NCI-H774 (cell line): ENCODE results near the gene RAB1B.
"Not testable (repeated sequence)": the region's sequence is repeated elsewhere in the genome, so short reads cannot be mapped to it uniquely, and the experiment has no call there.

Experiments used
- DNase-seq: peaks from one replicate; lab custom pipeline; 2025; lab: John Stamatoyannopoulos, UW

RAB1B gene

DNA sequence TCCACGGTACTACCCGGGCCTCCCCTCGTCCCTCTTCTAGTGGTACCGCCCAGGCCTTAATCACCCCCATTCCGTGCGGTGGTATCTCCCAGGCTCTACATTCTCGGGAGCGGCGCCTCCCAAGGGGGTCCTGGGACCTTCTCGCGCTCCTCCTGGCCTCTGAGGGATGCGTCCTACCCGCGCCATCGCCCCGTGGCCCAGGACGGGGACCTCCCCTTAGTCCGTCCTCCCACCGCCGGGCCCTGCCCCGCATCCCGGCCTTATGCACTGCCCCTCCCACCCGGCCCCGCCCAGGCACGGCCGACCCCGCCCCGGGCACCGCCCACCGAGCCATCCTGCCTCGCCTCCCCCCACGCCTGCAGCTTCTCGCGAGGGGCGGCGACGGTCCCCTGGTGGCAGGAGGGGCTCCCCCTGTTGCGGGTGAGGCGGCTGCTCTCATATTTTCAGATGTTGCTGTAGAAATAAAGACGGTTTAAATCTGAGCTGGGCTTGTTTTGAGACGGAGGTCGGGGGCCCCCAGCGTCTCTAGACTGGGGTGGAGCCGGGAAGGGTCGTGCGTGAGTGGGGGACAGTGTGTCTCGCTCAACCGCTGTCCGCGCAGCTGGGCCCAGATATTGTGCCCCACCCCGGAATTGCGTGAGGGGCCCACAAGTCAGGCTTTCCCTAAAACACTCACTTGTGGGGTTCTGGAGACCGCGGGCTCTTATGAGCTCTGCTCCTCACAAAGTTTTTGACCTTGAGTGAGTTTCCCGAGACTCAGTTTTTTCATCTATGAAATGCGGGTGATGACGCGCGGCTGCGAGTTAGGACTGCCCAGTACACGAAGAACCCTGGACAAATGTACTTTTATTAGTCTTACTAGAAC, 828 bp upstream of the RAB1B start:
- peak; percentile 71 for DNase-seq

DNA sequence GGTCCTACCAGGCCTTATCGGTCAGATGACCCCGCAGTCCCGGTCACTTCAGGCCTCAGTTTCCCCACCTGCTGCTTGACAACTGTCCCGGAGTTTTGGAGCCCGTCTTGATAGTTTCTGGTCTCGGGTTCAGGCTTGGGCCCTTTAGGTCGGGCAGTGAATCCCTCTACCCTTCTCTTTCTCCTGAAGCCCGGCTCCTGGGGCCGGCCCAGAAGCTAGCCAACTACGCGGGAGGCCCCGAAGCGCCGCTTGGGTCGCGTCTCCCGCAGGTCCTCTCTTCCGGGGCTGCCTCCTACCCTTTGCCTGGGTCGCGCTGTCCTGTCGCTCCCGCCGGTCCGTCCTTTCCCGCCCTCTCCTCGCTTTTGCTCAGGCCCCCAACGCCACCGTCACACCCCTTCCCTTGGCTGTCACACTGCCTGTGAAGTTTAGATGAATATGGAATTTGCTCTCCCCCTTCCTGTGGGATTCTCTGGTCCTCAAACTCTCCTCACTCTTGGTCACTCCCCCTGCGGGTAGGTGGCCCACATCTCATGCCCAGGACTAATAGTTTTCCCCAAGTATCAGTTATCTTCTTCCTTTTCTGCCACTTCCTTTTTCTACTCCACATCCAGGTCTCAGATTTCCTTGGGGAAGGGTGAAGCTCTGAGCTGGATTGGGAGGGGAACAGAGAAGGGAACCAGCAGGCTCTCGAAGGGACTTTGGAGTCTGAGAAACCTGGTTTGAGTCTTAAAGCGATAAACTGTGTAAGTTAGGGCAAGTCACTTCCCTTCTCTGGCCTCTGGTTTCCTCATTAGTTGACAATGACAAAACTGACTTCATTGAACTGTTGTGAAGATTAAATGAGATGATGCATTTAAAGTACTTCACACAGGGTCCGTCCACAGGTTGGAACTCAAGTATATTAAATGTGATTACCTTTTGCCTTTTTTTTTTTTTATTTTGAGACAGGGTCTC, 790 bp downstream of the RAB1B start:
- no peak for DNase-seq

DNA sequence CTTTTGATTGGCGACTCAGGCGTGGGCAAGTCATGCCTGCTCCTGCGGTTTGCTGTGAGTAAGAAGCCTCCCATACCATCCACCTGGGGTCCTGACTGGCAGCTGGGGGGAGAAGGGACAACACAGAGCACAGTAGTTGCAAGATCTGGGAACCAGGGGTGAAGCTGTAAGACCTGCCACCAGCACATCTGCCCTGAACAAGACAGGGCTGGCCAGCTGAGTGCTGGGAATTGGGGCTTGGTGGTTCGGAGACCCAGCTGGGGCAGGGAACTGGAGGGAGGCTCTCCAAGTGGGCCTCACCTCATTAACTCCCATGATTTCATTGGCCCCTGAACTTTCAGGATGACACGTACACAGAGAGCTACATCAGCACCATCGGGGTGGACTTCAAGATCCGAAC, 3.4 kb downstream of the RAB1B start:
- no peak for DNase-seq

DNA sequence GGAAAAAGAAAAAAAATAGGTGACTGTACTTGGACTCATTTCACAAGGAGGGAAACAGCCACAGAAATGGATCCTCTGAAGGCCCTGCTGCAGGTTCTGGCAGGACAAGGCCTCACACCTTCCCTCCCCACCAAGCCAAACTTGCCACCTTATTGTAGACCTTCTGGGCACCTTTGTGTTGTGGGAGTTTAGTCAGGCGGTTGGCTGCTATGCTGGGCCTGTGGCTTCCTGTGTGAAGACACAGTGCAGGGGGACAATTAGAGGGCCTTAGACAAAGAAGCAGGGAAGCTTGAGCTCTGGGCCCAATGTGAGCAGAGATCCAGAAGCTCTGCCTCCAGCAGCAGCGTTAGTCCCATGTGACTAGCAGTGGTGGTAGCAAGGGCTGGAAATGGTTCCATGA, 4.2 kb downstream of the RAB1B start:
- DNase-seq = no peak

DNA sequence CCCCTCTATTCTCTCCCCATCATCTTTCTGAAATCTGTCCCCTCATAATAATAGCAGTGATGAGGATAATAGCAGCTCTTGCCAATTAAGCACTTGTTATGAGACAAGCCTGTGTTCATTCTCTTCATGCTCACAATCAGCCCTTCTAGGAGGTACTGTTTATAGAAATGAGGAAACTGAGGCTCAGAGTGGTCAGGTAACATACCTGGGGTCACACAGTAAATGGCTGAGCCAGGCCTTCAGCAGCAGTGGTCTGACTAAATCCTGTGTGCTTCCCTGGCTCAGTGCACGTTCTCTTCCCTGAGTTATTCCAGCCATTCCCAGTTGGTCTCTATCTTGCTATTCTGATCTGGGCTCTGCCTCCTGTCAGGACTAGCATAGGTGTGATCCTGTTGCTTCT, 5.8 kb downstream of the RAB1B start:
- DNase-seq = no peak

DNA sequence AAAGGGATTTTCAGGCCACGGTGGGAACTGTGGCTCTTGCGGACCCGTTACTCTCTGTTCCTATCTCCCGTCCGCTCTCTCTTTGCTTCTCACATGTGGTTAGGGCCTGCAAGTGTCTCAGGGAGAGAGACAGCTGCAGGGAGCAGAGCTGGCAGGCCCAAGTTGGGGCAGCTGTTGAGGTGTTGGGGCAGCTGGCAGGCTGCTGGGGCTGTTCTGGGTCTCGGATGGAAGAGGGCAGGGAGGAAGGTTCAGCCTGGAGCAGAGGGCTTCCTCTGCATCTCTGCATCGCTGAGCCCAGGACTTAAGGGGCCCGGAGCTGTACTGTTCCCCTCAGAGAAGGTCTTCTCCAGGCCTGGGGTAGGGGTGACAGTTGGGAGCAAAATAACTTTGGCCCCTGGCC, 7.0 kb downstream of the RAB1B start:
- no peak for DNase-seq

DNA sequence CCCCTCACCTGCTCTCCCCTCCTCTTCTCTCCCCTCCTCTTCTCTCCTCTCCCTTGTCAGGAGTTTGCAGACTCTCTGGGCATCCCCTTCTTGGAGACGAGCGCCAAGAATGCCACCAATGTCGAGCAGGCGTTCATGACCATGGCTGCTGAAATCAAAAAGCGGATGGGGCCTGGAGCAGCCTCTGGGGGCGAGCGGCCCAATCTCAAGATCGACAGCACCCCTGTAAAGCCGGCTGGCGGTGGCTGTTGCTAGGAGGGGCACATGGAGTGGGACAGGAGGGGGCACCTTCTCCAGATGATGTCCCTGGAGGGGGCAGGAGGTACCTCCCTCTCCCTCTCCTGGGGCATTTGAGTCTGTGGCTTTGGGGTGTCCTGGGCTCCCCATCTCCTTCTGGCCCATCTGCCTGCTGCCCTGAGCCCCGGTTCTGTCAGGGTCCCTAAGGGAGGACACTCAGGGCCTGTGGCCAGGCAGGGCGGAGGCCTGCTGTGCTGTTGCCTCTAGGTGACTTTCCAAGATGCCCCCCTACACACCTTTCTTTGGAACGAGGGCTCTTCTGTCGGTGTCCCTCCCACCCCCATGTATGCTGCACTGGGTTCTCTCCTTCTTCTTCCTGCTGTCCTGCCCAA, 7.7 kb downstream of the RAB1B start:
- DNase-seq = no peak

DNA sequence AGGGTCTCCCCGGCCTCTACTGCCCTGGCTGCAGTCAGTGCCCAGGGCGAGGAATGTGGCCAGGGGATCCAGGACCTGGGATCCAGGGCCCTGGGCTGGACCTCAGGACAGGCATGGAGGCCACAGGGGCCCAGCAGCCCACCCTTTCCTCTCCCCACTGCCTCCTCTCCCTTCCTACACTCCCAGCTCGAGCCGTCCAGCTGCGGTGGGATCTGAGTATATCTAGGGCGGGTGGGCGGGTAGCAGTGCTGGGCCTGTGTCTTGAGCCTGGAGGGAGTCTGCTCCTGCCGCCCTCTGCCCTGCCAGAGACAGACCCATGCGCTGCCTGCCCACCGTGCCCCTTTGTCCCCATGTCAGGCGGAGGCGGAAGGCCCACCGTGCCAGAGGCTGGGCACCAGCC, 8.2 kb downstream of the RAB1B start:
- DNase-seq = not testable (repeated sequence)

DNA sequence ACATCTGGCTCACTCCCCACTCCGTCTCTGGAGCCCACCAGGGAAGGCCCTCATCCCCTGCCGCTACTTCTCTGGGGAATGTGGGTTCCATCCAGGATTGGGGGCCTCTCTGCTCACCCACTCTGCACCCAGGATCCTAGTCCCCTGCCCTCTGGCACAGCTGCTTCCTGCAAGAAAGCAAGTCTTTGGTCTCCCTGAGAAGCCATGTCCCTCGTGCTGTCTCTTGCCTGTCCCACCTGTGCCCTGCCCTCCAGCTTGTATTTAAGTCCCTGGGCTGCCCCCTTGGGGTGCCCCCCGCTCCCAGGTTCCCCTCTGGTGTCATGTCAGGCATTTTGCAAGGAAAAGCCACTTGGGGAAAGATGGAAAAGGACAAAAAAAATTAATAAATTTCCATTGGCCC, 8.6 kb downstream of the RAB1B start:
- DNase-seq = not testable (repeated sequence)

DNA sequence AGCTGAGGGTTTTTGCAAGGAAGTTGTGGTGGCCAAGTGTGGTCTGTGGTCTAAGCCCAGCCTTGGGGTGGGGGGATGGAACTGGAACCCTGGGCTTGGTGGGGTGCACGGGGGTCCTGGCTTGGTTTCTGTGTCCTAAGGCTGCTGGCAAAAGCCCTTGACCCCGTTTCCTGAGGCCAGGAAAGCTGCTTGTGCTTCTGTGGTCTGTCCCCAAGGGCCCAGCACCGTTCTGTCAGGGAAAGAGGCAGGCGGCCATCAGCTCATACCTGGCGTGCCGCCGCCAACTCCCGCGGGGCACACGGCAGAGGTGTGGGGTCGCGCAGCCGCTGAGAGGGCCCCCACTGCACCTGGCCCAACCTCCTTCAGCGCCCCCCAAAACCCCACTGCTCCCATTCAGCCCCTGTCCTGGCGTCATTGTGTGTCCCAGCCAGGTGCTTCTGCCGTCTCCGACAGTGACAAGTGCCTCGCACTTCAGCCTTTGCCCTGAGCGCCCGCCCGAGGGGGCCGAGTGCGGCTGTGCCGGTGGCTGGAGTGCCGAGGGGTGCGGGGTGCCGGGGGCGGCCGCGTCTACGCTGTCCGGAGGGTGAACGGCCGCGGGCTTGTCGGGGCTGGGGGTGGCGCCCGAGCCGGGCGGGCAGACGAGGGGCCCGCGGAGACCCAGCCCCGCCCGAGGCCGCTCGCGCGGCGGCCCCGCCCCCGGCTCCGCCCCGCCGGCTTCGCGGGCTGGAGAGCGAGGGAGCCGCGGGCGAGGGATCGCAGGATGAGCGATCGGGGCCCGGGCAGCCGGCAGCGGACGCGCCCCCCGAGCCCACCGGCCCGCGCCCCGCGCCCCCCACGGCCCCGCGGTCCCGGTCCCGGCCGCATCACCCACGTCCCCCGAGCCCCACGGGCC, 9.3 kb downstream of the RAB1B start, which contains the start of gene CNIH2:
CNIH2 (plus strand) TSS at position 705 of the 892 bp plus-strand sequence. CDS start 282 bp downstream, outside the sequence.
- peak; percentile 29 for DNase-seq

DNA sequence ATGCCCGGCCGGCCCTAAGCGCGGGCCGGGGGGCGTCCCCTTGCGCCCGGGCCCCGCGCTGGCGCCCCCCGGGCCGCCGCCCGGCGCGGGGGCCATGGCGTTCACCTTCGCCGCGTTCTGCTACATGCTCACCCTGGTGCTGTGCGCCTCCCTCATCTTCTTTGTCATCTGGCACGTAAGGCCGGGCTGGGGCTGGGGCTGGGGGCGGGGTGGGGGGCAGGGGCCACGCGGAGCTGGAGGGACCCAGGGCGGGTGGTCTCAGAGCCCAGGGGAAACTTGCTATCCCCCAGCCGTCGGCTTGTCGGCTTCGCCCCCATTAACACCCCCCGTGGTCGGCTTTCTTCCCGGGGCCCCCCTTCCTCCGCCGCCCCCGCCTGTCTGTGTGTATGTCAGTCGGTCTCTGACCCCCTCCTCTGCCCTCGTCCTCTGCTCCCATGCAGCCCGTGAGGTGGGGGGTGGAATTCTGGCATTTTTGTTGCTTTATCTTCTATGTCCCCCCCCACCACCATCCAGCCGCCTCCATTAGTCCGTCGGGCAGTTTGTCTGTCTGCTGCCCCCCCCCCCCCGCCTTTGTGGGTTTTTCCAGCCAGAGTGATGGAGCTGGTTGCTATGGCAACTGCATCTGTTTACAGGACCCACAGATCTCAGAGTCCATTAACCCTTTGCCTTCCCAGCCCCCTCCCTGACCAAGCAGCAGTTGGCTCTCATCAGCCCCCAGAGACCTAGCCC, 10.1 kb downstream of the RAB1B start:
- DNase-seq = no peak

DNA sequence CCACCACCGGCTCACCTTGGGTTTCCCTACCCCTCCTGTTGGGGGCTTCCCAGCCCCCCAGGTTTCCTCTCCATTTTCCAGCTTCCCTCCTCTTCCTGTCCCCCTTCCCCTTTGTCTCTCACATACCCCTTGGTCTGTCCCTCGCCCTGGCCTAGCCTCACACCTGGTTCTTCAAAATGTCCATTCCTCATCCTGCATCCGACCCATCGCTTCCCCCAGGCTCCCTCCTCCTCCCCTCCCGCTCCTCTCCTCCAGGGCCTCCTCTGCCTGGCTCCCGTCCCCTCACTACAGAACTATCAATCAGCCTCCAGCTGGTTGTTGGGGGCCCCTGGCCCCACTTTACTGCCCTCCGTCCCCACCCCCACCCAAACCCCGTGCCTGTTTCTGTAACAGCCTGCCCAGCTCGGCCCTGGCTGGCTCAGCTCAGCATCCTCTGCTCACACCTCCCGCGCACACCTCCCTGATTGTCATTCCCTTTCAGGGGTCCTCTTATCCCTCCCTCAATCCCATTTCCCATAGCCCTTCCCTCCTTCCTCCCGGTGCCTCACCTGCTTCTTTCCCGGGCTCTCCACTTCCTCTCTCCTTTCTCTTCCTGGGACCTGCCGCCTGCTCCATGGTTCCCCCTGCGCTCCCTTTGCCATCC, 10.8 kb downstream of the RAB1B start:
- no peak for DNase-seq

DNA sequence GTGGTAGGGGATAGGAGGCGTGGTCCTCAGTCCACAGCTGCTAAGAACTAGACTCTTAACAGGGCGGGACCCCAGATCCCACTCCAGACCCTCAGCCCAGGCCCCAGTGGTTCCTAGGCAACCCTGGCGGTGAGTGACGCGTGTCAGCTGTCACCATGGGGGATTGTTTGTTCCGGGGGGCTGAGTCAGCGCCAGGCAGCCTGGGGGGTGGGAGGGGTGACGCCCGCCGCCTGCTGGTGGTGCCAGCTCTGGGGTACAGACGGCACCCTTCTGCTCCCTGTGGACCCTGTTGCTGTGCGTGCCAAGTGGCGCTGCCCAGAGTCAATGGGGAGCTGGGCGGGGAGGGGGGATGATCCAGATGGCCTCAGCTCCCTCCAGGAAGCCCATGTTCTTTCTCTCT, 12.0 kb downstream of the RAB1B start:
- DNase-seq = no peak

DNA sequence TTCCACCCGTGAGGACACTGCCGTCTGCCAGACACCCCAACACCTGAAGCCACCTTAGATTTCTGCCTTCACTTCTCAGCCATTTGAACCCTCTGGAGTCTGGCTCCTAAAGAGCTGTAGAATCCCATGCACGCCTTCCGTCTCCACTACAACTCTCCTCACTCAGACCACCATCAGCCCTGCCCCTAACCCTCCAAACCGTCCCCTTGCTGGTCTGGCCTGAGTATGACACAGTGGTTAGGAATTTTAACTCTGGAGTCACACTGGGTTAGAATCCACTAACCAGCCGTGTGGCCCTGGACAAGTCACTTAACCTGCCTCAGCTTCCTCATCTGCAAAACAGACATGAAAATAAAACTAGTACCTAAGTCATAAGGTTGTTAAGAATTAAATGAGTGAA, 12.6 kb downstream of the RAB1B start:
- no peak for DNase-seq

DNA sequence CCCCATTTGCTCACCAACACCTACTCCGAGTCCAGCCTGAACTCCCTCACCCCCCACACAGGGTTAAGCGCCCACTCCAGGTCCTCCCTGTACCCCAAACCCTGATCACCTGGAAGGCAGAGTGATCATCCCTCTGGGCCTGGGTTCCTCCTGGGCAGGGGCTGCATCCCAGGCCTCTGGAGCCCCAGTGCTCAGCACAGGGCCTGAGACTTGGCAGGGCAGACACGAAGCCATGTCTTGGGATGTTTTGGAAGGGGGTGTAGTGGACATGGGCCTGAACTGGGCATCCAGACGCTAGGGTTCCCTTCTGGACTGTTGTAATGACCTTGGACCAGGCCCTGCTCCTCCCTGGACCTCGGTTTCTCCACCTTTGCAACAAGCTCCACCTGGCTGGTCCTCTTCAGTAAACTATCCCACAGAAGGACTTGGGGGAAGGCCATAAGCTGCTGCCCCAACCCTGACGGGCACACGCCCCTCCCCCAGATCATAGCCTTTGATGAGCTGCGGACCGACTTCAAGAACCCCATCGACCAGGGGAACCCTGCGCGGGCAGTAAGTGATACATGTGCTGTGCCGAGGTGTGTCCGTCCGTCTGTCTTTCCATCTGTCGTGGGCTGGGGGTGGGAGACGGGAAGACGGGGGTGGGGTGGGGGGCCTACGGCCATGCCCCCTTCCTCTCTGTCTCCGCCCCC, 13.5 kb downstream of the RAB1B start:
- DNase-seq = no peak

DNA sequence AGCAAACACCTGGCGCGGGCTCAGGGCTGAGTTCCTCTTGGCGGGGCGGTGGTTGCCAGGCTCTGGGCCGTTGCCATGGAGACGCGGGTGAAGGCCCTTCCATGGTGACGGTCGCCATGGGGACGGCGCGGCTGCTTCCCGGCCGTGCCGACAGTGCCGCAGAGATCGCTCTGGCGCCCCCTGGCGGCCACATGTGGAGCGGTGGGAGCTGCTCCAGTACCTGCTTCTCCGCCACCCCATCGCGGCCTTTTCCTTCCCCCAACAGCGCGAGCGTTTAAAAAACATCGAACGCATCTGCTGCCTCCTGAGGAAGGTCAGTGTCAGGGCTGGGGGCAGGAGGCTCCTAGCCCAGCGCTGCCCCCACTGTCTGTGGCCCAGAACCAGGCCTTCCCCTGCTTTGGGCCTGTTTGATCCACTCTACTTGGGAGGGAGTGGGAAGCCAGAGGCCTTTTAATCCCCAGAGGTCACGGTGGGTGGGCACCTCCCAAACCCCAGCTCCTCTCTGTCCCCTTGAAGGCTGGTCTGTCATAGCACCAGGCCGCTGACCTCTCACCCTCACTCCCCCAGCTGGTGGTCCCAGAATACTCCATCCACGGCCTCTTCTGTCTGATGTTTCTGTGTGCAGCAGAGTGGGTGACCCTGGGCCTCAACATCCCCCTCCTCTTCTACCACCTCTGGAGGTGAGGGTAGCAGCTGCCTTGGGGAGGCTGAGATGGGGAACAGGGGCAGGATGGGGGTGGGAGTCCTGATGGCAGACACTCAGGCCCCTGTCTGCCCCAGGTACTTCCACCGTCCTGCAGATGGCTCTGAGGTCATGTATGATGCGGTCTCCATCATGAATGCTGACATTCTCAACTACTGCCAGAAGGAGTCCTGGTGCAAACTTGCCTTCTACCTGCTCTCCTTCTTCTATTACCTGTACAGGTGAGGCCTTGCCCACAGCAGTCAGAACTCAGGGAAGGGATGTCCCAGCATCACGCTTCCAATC, 14.3 kb downstream of the RAB1B start:
- DNase-seq = peak; percentile 98

DNA sequence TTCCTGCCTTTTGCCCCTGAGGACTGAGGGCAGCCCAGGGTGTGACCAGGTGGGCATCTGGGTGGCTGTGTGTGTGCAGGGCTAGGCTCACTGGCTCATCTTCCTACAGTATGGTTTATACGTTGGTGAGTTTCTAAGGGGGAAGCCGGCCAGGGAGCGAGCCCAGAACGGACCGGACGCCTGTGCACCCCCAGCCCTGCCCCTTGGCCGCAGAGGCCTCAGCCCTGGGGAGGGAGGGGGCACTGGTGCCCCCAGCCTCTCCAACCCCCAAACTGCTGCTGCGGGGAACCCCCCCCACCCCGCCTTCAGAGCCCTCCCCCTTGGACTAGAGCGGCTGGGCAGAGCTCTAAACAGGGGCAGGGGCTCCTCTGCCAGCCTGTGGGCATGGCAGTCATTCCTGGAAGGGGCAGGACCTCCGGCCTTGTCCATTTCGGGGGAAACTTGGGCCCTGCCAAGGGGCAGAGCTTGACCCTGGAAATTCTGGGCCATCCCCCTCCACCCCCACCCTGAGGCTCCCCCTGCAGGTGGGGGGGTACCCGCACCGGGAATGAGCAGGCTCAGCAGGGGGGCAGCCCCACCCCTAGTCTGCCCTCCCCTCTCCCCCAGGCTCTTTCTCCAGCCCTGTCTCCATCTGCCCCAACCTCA, 15.1 kb downstream of the RAB1B start:
- DNase-seq = no peak
